Activated gamma-delta T cell (primary cell): ENCODE results near the gene HMCN2.

Experiments
- DNase-seq: peaks from one replicate; lab custom pipeline; 2025; lab: John Stamatoyannopoulos, UW

HMCN2 gene

GRCh38 chr9:130414910-130415746 lies 149.6 kb downstream of the HMCN2 start:
- no peak for DNase-seq

GRCh38 chr9:130417602-130418001 lies 152.0 kb downstream of the HMCN2 start:
- DNase-seq: no peak

- DNase-seq: no peak
Measured at GRCh38 chr9:130418776-130419175, 153.2 kb downstream of the HMCN2 start.

- no peak for DNase-seq
Measured at GRCh38 chr9:130419521-130420035, 154.0 kb downstream of the HMCN2 start.

GRCh38 chr9:130421154-130421801 lies 155.7 kb downstream of the HMCN2 start:
- no peak for DNase-seq

- DNase-seq: no peak
Measured at GRCh38 chr9:130421802-130422276, 156.3 kb downstream of the HMCN2 start.

- DNase-seq: no peak
Measured at GRCh38 chr9:130422546-130422945, 157.0 kb downstream of the HMCN2 start.

- no peak for DNase-seq
Measured at GRCh38 chr9:130423272-130423671, 157.7 kb downstream of the HMCN2 start.

- DNase-seq: no peak
Measured at GRCh38 chr9:130424595-130425454, 159.3 kb downstream of the HMCN2 start.

- no peak for DNase-seq
Measured at GRCh38 chr9:130425741-130426466, 160.3 kb downstream of the HMCN2 start.

- no peak for DNase-seq
Measured at GRCh38 chr9:130426467-130426773, 160.9 kb downstream of the HMCN2 start.

- no peak for DNase-seq
Measured at GRCh38 chr9:130426883-130427282, 161.3 kb downstream of the HMCN2 start.

GRCh38 chr9:130427326-130427725 lies 161.8 kb downstream of the HMCN2 start:
- no peak for DNase-seq

- no peak for DNase-seq
Measured at GRCh38 chr9:130428086-130428665, 162.6 kb downstream of the HMCN2 start.

GRCh38 chr9:130429381-130429780 lies 163.8 kb downstream of the HMCN2 start:
- DNase-seq: no peak

- DNase-seq: no peak
Measured at GRCh38 chr9:130429831-130430230, 164.3 kb downstream of the HMCN2 start.

GRCh38 chr9:130430232-130430631 lies 164.7 kb downstream of the HMCN2 start:
- no peak for DNase-seq

GRCh38 chr9:130430734-130431535 lies 165.4 kb downstream of the HMCN2 start:
- DNase-seq: no peak

GRCh38 chr9:130431536-130432303 lies 166.2 kb downstream of the HMCN2 start:
- DNase-seq: no peak

- no peak for DNase-seq
Measured at GRCh38 chr9:130432362-130432761, 166.8 kb downstream of the HMCN2 start.
